ENCODE data around the gene TMEM45A. TPM values are rescaled to one million over a fixed set of nuclear protein-coding genes. Genes with fewer than 3 reads are reported as not detected.

Gene TMEM45A
- total and polyA plus RNA-seq, 2 donors (not counting 3 experiments of a cell fraction or from before 2014, with no cell fraction given): 5.6 to 8.6 TPM

- BruUV-seq (replicated peaks): no TSS peak
- no peak overlapping the region for H3K27ac ChIP-seq (ENCODE audit: insufficient read depth, low read depth, low read length)
Observed at GRCh38 chr3:100563228-100563627, 70.8 kb downstream of the TMEM45A start.

More at GRCh38 chr3:100563228-100563627, 70.8 kb downstream of the TMEM45A start:
- TF ChIP-seq EZH2 (IDR thresholded peaks at IDR 0.05; ENCODE audit: borderline replicate concordance, low read depth, low read length, severe bottlenecking) (no peak), MYC (IDR thresholded peaks at IDR 0.05; ENCODE audit: low read depth, low read length) (no peak), MAX (IDR thresholded peaks at IDR 0.05; ENCODE audit: insufficient read depth, insufficient read length) (no peak), POLR2A (IDR thresholded peaks at IDR 0.05; ENCODE audit: low read depth, low read length) (no peak), FOS (IDR thresholded peaks at IDR 0.05; ENCODE audit: borderline replicate concordance, insufficient read depth, low read length) (no peak), CTCF (IDR thresholded peaks at IDR 0.05; ENCODE audit: extremely low read depth in 1 of 2, insufficient read depth in 1 of 2, low read depth in 1 of 2, low read length in 2 of 2) (no peak), JUN (IDR thresholded peaks at IDR 0.05; ENCODE audit: borderline replicate concordance, insufficient read depth, insufficient read length, low read depth) (no peak), GATA2 (IDR thresholded peaks at IDR 0.05; ENCODE audit: insufficient read depth, insufficient read length, low read depth, low read length) (no peak), POLR2AphosphoS5 (IDR thresholded peaks at IDR 0.05; ENCODE audit: insufficient read depth, low read depth, low read length) (no peak)
- Histone ChIP-seq H3K9me3 (replicated peaks; ENCODE audit: control insufficient read depth, insufficient read depth, low read length) (no peaks in the 10 kb centered on the region), H3K4me2 (ENCODE audit: insufficient read depth, low read length) (no peak overlapping the region), H3K9ac (replicated peaks; ENCODE audit: extremely low read depth, insufficient read depth, low read length) (no peak overlapping the region), H3K79me2 (ENCODE audit: control insufficient read depth, insufficient read depth, low read length) (no peaks in the 10 kb centered on the region), H3K36me3 (ENCODE audit: control insufficient read depth in 2 of 2, extremely low read depth in 1 of 2, insufficient read depth in 2 of 2, low read length in 2 of 2) (no peaks in the 10 kb centered on the region), H4K20me1 (replicated peaks; ENCODE audit: control insufficient read depth, extremely low read depth, insufficient read depth, low read length) (no peaks in the 10 kb centered on the region), H3K4me3 (replicated peaks in 1 of 3; ENCODE audit: insufficient read depth in 1 of 3, low read depth in 1 of 3, low read length in 3 of 3) (no peak overlapping the region), H3K4me1 (ENCODE audit: control insufficient read depth, extremely low read depth, insufficient read depth, low read length) (no peaks in the 10 kb centered on the region), H3K9me1 (replicated peaks; ENCODE audit: control insufficient read depth, extremely low read depth, insufficient read depth, low read length) (no peaks in the 10 kb centered on the region), H3K27me3 (ENCODE audit: control insufficient read depth in 2 of 2, insufficient read depth in 2 of 2, low read length in 2 of 2) (no peaks in the 10 kb centered on the region), H2AFZ (ENCODE audit: low read depth, low read length) (no peak overlapping the region)
- POLR2A ChIA-PET: no interaction called here
- FAIRE-seq (no peak), DNase-seq (ENCODE audit: low read depth, low spot score) (no peak)
- intact Hi-C loops (cut with micrococcal nuclease) (no loop called here), dilution Hi-C loops (cut with MboI; ENCODE audit: extremely low pct_ligation_motif_present, low sequenced_read_pairs) (no loop called here)
- CTCF ChIA-PET: interaction anchor here (1.0 to 1.6 kb wide), 2 partner anchors 14 to 27 kb away, joined by 3 to 5 read pairs; no protein-coding TSS in a partner anchor
